Dendritic cell treated with granulocyte-macrophage colony-stimulating factor and Interleukin-4, amounts not matched to agents 40 ng/mL and 50 ng/mL, for 4 days (primary cell): ENCODE measurements around the gene NRDE2.

Experiments used
- H3K27ac Mint-ChIP-seq: one replicate; pipeline ENCODE4 v1.8.0; 2022; ENCODE audit warnings: mild to moderate bottlenecking, mixed read lengths
- H3K27me3 Mint-ChIP-seq: one replicate; pipeline ENCODE4 v1.8.0; 2022; ENCODE audit warnings: mild to moderate bottlenecking, mixed read lengths
- H3K36me3 Mint-ChIP-seq: one replicate; pipeline ENCODE4 v1.8.0; 2022; ENCODE audit warnings: low read depth, mixed read lengths
- H3K4me1 Mint-ChIP-seq: one replicate; pipeline ENCODE4 v1.8.0; 2022; ENCODE audit warnings: low read depth, mixed read lengths
- H3K4me3 Mint-ChIP-seq: one replicate; pipeline ENCODE4 v1.8.0; 2022; ENCODE audit warnings: mild to moderate bottlenecking, moderate library complexity, mixed read lengths
- H3K9me3 Mint-ChIP-seq: one replicate; pipeline ENCODE4 v1.8.0; 2022; ENCODE audit warnings: mixed read lengths
- intact Hi-C: fragments of 100-400 bp; cut with micrococcal nuclease; formaldehyde crosslinking; loops from one replicate; pipeline ENCODE4 v1.15.0; 2022

The NRDE2 gene

DNA sequence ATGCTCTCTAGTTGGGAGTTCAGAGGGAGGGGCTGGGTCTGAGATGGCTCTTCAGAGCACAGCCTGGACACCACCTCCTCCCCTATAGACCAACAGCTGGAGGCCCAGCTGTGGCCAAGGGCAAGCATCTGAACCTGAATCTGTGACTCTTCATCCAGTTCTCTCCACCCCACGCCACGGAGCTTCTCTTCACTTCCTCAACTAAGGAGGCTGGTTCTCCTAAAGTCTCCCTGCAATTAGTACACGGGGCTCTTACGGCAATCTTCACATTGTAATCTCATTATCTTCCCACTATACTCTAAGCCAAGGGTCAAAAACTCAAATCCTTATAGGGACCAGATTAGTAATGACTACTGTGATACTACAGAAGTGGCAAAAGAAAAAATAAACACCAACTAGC lies 9.8 kb downstream of the NRDE2 start:
- Mint-ChIP-seq H3K27ac (peak overlapping the region; percentile 51), H3K9me3 (peaks cover 6% of the 10 kb centered on the region), H3K27me3 (no peaks in the 10 kb centered on the region), H3K4me3 (no peak overlapping the region), H3K4me1 (peaks cover 30% of the 10 kb centered on the region), H3K36me3 (peaks cover 51% of the 10 kb centered on the region)
- intact Hi-C loops, result loop anchor here (10.0 kb wide), 1 partner anchor 433 kb away; no protein-coding TSS in a partner anchor

GRCh38 chr14:90319634-90320541 lies 11.9 kb downstream of the NRDE2 start:
- intact Hi-C loops, result loop anchor here (10.0 kb wide), 1 partner anchor 435 kb away; no protein-coding TSS in a partner anchor
- H3K4me1 Mint-ChIP-seq, result peaks cover 34% of the 10 kb centered on the region
- no peak overlapping the region for H3K4me3 Mint-ChIP-seq
- H3K27ac Mint-ChIP-seq, result no peak overlapping the region
- H3K36me3 Mint-ChIP-seq, result peaks cover 57% of the 10 kb centered on the region
- peaks cover 6% of the 10 kb centered on the region for H3K9me3 Mint-ChIP-seq
- no peaks in the 10 kb centered on the region for H3K27me3 Mint-ChIP-seq

DNA sequence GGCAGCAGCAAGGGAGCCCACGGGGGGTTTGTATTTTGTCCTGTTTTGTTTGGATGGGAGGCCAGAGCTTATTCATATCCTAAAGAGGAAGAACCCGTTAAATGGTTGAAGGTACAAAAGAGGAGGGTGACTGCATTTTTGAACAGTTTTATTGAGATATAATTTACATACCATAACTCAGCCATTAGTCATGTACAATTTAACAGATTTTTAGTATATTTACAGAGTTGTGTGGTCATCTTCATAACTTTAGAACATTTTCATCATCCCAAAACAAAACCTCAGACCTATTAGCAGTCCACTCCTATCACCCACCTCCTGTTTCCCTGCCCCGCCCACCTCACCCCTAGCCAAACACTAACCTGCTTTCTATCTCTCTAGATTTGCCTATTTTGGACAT lies 12.6 kb downstream of the NRDE2 start:
- peaks cover 6% of the 10 kb centered on the region for H3K9me3 Mint-ChIP-seq
- intact Hi-C loops, result no loop called here
- H3K27ac Mint-ChIP-seq, result no peak overlapping the region
- H3K4me1 Mint-ChIP-seq, result peaks cover 30% of the 10 kb centered on the region
- H3K36me3 Mint-ChIP-seq, result peaks cover 56% of the 10 kb centered on the region
- no peaks in the 10 kb centered on the region for H3K27me3 Mint-ChIP-seq
- H3K4me3 Mint-ChIP-seq, result no peak overlapping the region

- H3K27ac Mint-ChIP-seq, result no peak overlapping the region
- no peak overlapping the region for H3K4me3 Mint-ChIP-seq
- peaks cover 6% of the 10 kb centered on the region for H3K9me3 Mint-ChIP-seq
- peaks cover 62% of the 10 kb centered on the region for H3K36me3 Mint-ChIP-seq
- peaks cover 25% of the 10 kb centered on the region for H3K4me1 Mint-ChIP-seq
- no peaks in the 10 kb centered on the region for H3K27me3 Mint-ChIP-seq
- intact Hi-C loops, result no loop called here
Measured at GRCh38 chr14:90318016-90318415, 13.7 kb downstream of the NRDE2 start.

DNA sequence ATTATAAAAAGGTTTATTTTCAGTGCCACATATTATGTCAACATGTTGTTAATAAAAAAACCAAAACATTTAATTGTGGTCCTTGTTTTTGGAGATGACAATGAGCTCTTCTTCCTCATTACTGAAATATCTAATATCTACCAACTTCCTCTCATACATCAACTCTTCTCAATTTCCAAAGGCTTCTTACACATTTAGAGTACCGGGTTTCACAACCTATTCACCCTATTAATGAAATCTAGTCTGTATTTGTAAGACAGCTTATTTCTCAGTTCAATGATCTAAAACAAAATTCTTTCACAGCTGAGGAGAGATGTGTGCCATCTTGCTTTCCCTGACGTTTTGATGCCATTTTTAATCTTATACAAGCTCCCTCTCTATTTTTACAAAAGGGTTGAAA lies 14.5 kb downstream of the NRDE2 start:
- intact Hi-C loops, result no loop called here
- no peaks in the 10 kb centered on the region for H3K27me3 Mint-ChIP-seq
- no peak overlapping the region for H3K4me3 Mint-ChIP-seq
- H3K27ac Mint-ChIP-seq, result no peak overlapping the region
- H3K36me3 Mint-ChIP-seq, result peaks cover 70% of the 10 kb centered on the region
- peaks cover 6% of the 10 kb centered on the region for H3K9me3 Mint-ChIP-seq
- H3K4me1 Mint-ChIP-seq, result peaks cover 25% of the 10 kb centered on the region

- Mint-ChIP-seq H3K27me3 (no peaks in the 10 kb centered on the region), H3K4me3 (no peak overlapping the region), H3K4me1 (peaks cover 5% of the 10 kb centered on the region), H3K27ac (peak overlapping the region; percentile 2), H3K36me3 (peaks cover 91% of the 10 kb centered on the region), H3K9me3 (no peaks in the 10 kb centered on the region)
- intact Hi-C loops, result no loop called here
Measured at GRCh38 chr14:90308561-90308960, 23.2 kb downstream of the NRDE2 start.

DNA sequence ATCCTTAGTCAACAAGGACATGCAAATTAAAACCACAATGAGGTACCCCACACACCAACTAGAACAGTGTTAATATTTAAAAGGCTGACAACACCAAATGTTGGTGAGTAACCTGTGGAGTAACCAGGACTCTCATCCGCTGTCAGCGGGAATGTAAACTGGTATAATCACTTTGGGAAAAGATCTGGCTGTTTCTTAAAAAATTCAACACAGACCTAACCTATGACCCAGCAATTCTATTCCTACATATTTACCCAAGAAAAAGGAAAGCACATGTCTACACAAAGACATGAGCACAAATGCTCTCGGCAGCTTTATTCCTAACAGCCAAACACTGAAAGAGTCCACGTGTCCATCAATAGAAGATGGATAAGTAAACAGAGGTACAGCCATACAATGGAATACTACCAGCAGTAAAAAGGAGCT lies 26.6 kb downstream of the NRDE2 start:
- H3K9me3 Mint-ChIP-seq, result no peaks in the 10 kb centered on the region
- no peak overlapping the region for H3K27ac Mint-ChIP-seq
- H3K4me1 Mint-ChIP-seq, result peaks cover 29% of the 10 kb centered on the region
- intact Hi-C loops, result no loop called here
- H3K4me3 Mint-ChIP-seq, result no peak overlapping the region
- no peaks in the 10 kb centered on the region for H3K27me3 Mint-ChIP-seq
- H3K36me3 Mint-ChIP-seq, result peaks cover 70% of the 10 kb centered on the region

DNA sequence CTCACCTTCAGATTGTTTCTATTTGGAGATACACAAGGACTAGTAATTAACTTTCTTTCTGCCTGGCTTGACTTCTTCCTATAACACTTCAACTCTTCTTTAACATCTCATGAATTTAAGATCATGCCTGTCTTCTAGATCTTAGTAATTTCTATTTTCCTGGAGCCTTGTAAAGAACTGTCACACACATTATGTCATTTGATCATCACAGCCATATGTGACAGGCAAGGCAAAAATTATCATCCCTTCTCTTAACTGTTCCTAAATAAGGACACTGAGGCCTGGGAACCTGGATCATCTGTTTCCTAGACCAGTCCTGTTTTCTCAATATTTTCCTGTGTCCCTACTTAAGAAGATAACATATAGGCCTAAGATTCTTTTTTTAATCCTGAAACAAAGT lies 27.2 kb downstream of the NRDE2 start:
- Mint-ChIP-seq H3K4me1 (peaks cover 34% of the 10 kb centered on the region), H3K4me3 (no peak overlapping the region), H3K27me3 (no peaks in the 10 kb centered on the region), H3K27ac (no peak overlapping the region), H3K36me3 (peaks cover 63% of the 10 kb centered on the region), H3K9me3 (no peaks in the 10 kb centered on the region)
- intact Hi-C loops, result loop anchor here (5.0 kb wide), 1 partner anchor 453 kb away; no protein-coding TSS in a partner anchor

- intact Hi-C loops, result loop anchor here (5.0 kb wide), 1 partner anchor 454 kb away; no protein-coding TSS in a partner anchor
- peaks cover 44% of the 10 kb centered on the region for H3K4me1 Mint-ChIP-seq
- no peak overlapping the region for H3K27ac Mint-ChIP-seq
- no peaks in the 10 kb centered on the region for H3K27me3 Mint-ChIP-seq
- no peak overlapping the region for H3K4me3 Mint-ChIP-seq
- H3K9me3 Mint-ChIP-seq, result no peaks in the 10 kb centered on the region
- peaks cover 53% of the 10 kb centered on the region for H3K36me3 Mint-ChIP-seq
Measured at GRCh38 chr14:90303473-90303872, 28.3 kb downstream of the NRDE2 start.

DNA sequence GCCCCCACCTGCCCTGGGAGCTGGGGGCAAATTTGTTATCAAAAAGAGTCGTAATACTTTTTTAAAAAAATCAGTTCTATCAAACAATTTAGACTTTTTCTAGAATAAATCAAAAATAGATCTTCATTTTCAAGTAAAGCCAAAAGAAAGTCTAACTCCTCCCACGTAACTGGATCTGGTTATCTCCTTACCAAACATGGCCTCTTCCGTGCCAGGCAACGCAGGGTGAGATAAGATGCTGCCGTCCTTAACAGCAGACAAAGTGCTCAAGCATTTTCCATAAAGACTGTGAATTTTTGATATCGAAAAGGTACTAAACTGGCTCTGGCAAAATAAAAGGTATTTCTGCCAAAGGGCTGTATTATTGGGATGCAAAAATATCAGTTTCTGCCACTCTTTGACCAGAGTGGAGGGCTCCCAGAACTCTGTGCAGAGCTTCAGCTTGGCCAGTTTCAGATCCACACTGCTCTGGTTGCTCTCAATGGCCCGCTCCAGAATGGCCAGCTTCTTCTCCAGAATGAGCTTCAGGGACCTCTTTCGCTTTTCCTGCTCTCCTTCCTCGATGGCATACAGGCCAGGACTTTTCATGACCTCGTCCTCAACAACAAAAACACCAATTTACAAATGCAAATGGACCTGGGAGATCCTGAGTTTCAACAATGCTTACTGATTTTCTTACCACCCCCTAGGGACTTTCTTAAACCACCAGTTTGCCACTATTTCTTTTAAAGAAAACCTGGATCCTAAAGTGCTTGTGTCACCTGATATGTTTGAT lies 29.0 kb downstream of the NRDE2 start:
- Mint-ChIP-seq H3K4me3 (no peak overlapping the region), H3K27ac (no peak overlapping the region), H3K36me3 (peaks cover 45% of the 10 kb centered on the region), H3K27me3 (no peaks in the 10 kb centered on the region), H3K4me1 (peaks cover 48% of the 10 kb centered on the region), H3K9me3 (no peaks in the 10 kb centered on the region)
- intact Hi-C loops, result loop anchor here (5.0 kb wide), 1 partner anchor 455 kb away; no protein-coding TSS in a partner anchor

DNA sequence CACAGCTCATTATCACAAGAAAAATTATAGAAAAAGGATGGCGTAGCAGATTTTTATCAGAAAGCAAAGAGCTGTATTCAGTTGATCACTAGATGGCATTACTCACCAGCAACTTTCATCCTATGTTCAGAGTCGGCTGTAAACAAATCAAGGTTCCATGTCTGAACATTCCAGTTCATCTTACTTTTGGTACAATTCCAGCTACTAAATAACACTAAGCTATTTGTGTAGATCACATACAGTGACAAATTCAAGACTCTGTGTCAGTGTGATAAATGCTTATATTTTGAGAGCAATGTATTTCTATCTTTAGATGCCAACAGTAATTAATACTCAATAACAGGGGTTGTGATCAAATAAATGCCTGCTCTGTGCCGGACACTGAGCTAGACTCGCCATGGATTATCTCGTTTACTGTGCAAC lies 30.1 kb downstream of the NRDE2 start:
- H3K4me1 Mint-ChIP-seq, result peaks cover 54% of the 10 kb centered on the region

GRCh38 chr14:90301122-90301521 lies 30.6 kb downstream of the NRDE2 start:
- Mint-ChIP-seq H3K36me3 (peaks cover 38% of the 10 kb centered on the region), H3K4me3 (no peak overlapping the region), H3K27me3 (no peaks in the 10 kb centered on the region), H3K4me1 (peaks cover 60% of the 10 kb centered on the region), H3K27ac (peak overlapping the region; percentile 87), H3K9me3 (no peaks in the 10 kb centered on the region)
- intact Hi-C loops, result loop anchor here (2.0 to 5.0 kb wide), 2 partner anchors 396 to 456 kb away; no protein-coding TSS in a partner anchor

More for the DNA sequence above, 30.1 kb downstream of the NRDE2 start:
- Mint-ChIP-seq H3K9me3 (no peaks in the 10 kb centered on the region), H3K4me3 (no peak overlapping the region), H3K27me3 (no peaks in the 10 kb centered on the region), H3K36me3 (peaks cover 43% of the 10 kb centered on the region), H3K27ac (peak overlapping the region; percentile 87)
- intact Hi-C loops, result loop anchor here (2.0 to 5.0 kb wide), 2 partner anchors 395 to 456 kb away; no protein-coding TSS in a partner anchor

GRCh38 chr14:90300611-90301047 lies 31.1 kb downstream of the NRDE2 start:
- peaks cover 33% of the 10 kb centered on the region for H3K36me3 Mint-ChIP-seq
- H3K4me1 Mint-ChIP-seq, result peaks cover 64% of the 10 kb centered on the region
- intact Hi-C loops, result loop anchor here (2.0 to 5.0 kb wide), 2 partner anchors 396 to 457 kb away; no protein-coding TSS in a partner anchor
- no peak overlapping the region for H3K4me3 Mint-ChIP-seq
- no peaks in the 10 kb centered on the region for H3K9me3 Mint-ChIP-seq
- no peaks in the 10 kb centered on the region for H3K27me3 Mint-ChIP-seq
- peak overlapping the region; percentile 87 for H3K27ac Mint-ChIP-seq
